Measurements from ENCODE around the gene GJA5. TPM values are rescaled to one million over a fixed set of nuclear protein-coding genes. Genes with fewer than 3 reads are reported as not detected.

Gene GJA5
- not detected for total RNA-seq

GRCh38 chr1:147760481-147761260, at the start of gene GJA5:
TSS of gene GJA5 (minus strand) at chr1:147760602. CDS start at chr1:147759238, 1,364 bp downstream.
- ATAC-seq (no peak), DNase-seq (no peak)
- H3K27me3 Mint-ChIP-seq (ENCODE audit: low read depth): no peaks in the 10 kb centered on the region
- H3K9me3 Mint-ChIP-seq: no peaks in the 10 kb centered on the region
- H3K36me3 Mint-ChIP-seq (ENCODE audit: insufficient read depth): no peaks in the 10 kb centered on the region
- H3K4me1 Mint-ChIP-seq (ENCODE audit: low read depth): peaks cover 34% of the 10 kb centered on the region
- H3K4me3 Mint-ChIP-seq: no peak within 1 kb of the TSS

DNA sequence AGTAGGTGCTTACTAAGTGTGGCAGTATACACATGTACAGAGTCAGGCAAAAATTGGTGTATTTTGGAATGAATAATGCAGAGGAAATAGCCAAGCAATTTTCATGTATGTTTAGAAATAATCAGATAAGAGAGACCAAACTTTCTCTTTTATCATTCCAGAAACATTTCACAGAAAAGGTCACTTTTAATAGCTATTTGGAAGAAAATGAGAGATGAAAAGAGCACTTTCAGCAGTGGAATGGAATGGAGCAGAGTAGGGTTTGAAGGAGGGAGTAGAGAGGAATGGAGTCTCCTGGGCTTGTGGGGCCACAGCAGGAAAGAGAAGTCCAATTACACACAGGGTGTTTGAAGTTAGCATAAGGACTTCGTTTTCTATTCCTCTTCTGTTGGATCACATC, 48.8 kb upstream of the GJA5 start:
- DNase-seq (no peak), ATAC-seq (no peak)
- Mint-ChIP-seq H3K36me3 (ENCODE audit: insufficient read depth) (no peaks in the 10 kb centered on the region), H3K27me3 (ENCODE audit: low read depth) (peaks cover 3% of the 10 kb centered on the region), H3K4me1 (ENCODE audit: low read depth) (no peaks in the 10 kb centered on the region), H3K4me3 (no peak overlapping the region), H3K9me3 (no peaks in the 10 kb centered on the region)

- DNase-seq: no peak
- no peak for ATAC-seq
- Mint-ChIP-seq H3K36me3 (ENCODE audit: insufficient read depth) (no peaks in the 10 kb centered on the region), H3K9me3 (no peaks in the 10 kb centered on the region), H3K4me3 (no peak overlapping the region), H3K4me1 (ENCODE audit: low read depth) (no peaks in the 10 kb centered on the region), H3K27me3 (ENCODE audit: low read depth) (peaks cover 3% of the 10 kb centered on the region)
Measured at GRCh38 chr1:147808025-147808424, 47.6 kb upstream of the GJA5 start.

- H3K4me3 Mint-ChIP-seq: no peak overlapping the region
- H3K9me3 Mint-ChIP-seq: no peaks in the 10 kb centered on the region
- peaks cover 3% of the 10 kb centered on the region for H3K27me3 Mint-ChIP-seq (ENCODE audit: low read depth)
- no peaks in the 10 kb centered on the region for H3K4me1 Mint-ChIP-seq (ENCODE audit: low read depth)
- ATAC-seq: no peak
- H3K36me3 Mint-ChIP-seq (ENCODE audit: insufficient read depth): no peaks in the 10 kb centered on the region
- DNase-seq: no peak
Measured at GRCh38 chr1:147807405-147807804, 47.0 kb upstream of the GJA5 start.

DNA sequence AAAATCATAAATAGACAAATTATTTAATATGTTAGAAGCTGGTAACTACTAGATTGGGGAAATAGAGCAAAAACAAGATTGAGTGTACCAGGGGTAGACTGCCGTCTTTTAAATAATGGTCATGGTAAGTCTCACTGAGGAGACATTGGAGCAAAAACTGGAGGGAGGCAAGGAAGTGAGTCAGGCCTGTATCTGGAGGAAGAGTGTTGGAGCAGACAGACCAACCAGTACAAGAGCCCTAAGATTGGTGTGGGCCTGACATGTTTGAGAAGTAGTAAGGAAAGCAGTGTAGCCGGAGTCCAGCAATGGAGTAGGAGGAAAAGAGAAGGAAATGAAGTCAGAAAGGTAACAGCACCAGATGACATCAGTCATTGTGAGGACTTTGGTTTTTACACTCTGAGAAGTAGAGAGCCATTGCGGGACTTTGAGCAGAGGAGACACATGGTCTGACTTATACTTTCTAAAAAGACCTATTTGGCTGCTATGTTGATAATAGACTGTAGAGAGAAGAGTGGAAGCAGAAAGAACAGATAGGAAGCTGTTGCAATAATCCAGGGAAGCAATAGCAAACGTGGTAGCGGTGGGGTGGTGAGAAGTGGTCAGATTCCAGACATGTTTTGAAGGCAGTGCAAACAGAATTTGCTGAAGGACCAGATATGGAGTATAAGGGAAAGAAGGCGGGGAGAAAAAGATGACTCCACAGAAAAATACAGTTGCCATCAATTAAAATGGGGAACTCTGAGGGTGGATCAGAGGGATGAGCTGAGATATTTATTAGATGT, 44.7 kb upstream of the GJA5 start:
- Mint-ChIP-seq H3K9me3 (no peaks in the 10 kb centered on the region), H3K36me3 (ENCODE audit: insufficient read depth) (no peaks in the 10 kb centered on the region), H3K4me1 (ENCODE audit: low read depth) (no peaks in the 10 kb centered on the region), H3K4me3 (no peak overlapping the region), H3K27me3 (ENCODE audit: low read depth) (peaks cover 3% of the 10 kb centered on the region)
- ATAC-seq (no peak), DNase-seq (no peak)

DNA sequence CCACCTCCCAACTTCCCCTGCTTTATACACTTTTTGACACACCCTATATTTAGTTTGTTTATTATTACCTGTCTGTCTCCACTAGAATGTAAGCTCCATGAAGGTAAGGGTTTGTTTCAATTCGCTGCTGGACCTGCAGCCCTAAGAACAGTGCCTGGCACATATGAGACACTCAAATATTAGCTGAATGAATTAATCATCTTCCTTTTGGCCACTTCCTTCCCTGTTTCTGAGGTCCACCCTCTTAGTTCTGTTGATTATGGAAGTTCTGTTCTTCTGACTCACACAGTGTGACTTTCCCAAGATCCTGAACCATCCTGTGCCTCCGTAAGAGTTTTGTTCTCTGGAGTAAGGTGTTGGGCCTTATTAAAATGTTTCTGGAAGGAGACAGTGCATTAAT, 40.4 kb upstream of the GJA5 start:
- no peaks in the 10 kb centered on the region for H3K4me1 Mint-ChIP-seq (ENCODE audit: low read depth)

GRCh38 chr1:147798731-147799130, 38.3 kb upstream of the GJA5 start:
- no peaks in the 10 kb centered on the region for H3K36me3 Mint-ChIP-seq (ENCODE audit: insufficient read depth)
- peaks cover 2% of the 10 kb centered on the region for H3K27me3 Mint-ChIP-seq (ENCODE audit: low read depth)
- ATAC-seq: no peak
- no peaks in the 10 kb centered on the region for H3K4me1 Mint-ChIP-seq (ENCODE audit: low read depth)
- no peaks in the 10 kb centered on the region for H3K9me3 Mint-ChIP-seq
- H3K4me3 Mint-ChIP-seq: no peak overlapping the region
- no peak for DNase-seq

More for the DNA sequence above, 40.4 kb upstream of the GJA5 start:
- Mint-ChIP-seq H3K36me3 (ENCODE audit: insufficient read depth) (no peaks in the 10 kb centered on the region), H3K4me3 (no peak overlapping the region), H3K9me3 (no peaks in the 10 kb centered on the region), H3K27me3 (ENCODE audit: low read depth) (peaks cover 5% of the 10 kb centered on the region)
- ATAC-seq: no peak
- no peak for DNase-seq

DNA sequence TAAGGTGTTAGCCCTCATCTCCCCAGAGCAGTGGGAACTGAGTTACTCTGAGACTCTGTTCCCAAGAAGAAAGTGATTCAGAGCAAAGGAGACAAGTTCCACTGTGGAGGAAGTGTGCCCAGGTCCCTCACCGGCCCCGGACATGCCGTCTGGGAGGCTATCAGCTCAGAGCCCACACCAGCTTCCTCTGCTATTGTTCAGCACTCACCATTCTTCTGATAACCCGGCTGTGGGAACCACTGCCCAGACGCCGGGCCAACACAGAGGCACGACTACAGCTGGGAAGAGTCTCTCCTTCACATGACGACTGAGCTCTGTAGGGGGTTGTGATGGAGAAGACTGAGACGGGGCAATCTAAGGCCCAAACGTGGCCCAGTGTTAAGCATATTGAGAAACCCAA, 34.2 kb upstream of the GJA5 start:
- Mint-ChIP-seq H3K4me1 (ENCODE audit: low read depth) (no peaks in the 10 kb centered on the region), H3K36me3 (ENCODE audit: insufficient read depth) (no peaks in the 10 kb centered on the region), H3K27me3 (ENCODE audit: low read depth) (peaks cover 2% of the 10 kb centered on the region), H3K9me3 (no peaks in the 10 kb centered on the region), H3K4me3 (no peak overlapping the region)
- ATAC-seq (no peak), DNase-seq (no peak)

- ATAC-seq (no peak), DNase-seq (no peak)
- Mint-ChIP-seq H3K4me3 (no peak overlapping the region), H3K4me1 (ENCODE audit: low read depth) (no peaks in the 10 kb centered on the region), H3K36me3 (ENCODE audit: insufficient read depth) (no peaks in the 10 kb centered on the region), H3K27me3 (ENCODE audit: low read depth) (peaks cover 3% of the 10 kb centered on the region), H3K9me3 (no peaks in the 10 kb centered on the region)
Measured at GRCh38 chr1:147791876-147792275, 31.5 kb upstream of the GJA5 start.

DNA sequence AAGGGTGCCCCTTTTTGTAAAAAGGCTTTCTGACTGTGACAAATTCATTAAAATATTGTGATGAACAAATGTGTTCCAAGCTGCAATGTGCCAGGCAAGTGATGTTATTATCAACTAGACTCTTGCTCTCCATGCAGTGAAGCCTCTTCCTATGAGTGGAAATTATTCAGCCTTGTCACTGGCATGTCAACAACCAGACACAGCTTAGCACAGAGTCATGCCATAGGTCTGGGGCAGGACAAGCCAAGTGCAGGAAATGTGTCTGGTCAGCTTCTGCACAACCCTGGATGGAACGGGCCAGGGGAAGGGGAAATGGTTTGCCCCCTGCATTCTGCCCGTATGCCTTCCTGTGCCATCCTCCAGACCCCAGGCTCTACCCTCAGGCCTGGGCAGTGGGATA, 27.4 kb upstream of the GJA5 start:
- Mint-ChIP-seq H3K4me3 (no peak overlapping the region), H3K27me3 (ENCODE audit: low read depth) (peaks cover 3% of the 10 kb centered on the region), H3K4me1 (ENCODE audit: low read depth) (no peaks in the 10 kb centered on the region), H3K36me3 (ENCODE audit: insufficient read depth) (no peaks in the 10 kb centered on the region), H3K9me3 (no peaks in the 10 kb centered on the region)
- no peak for ATAC-seq
- no peak for DNase-seq

GRCh38 chr1:147786536-147786935, 26.1 kb upstream of the GJA5 start:
- H3K4me3 Mint-ChIP-seq: no peak overlapping the region
- no peaks in the 10 kb centered on the region for H3K9me3 Mint-ChIP-seq
- no peaks in the 10 kb centered on the region for H3K4me1 Mint-ChIP-seq (ENCODE audit: low read depth)
- ATAC-seq (no peak), DNase-seq (no peak)
- peaks cover 3% of the 10 kb centered on the region for H3K27me3 Mint-ChIP-seq (ENCODE audit: low read depth)
- H3K36me3 Mint-ChIP-seq (ENCODE audit: insufficient read depth): no peaks in the 10 kb centered on the region

GRCh38 chr1:147785794-147786506, 25.5 kb upstream of the GJA5 start:
- Mint-ChIP-seq H3K4me3 (no peak overlapping the region), H3K27me3 (ENCODE audit: low read depth) (peaks cover 3% of the 10 kb centered on the region), H3K9me3 (no peaks in the 10 kb centered on the region), H3K36me3 (ENCODE audit: insufficient read depth) (no peaks in the 10 kb centered on the region), H3K4me1 (ENCODE audit: low read depth) (no peaks in the 10 kb centered on the region)
- DNase-seq: no peak
- no peak for ATAC-seq

DNA sequence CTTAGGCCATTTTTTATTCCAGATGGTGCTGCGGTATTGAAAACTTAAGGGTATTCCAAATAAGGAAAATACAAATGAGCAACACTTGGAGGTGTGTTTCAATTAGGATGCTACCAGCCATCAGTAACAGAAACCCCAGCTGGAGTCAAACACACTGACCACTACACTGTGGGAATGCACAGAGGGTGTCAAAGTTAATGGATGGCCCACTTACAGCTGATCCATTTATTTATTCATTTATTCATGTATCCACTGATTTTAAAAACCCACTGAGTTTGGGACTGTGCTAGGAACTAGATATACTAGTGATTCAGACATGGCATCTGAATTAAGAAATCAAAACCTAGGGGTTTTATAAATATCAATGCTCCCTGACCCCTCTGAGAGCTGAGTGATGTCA, 24.5 kb upstream of the GJA5 start:
- Mint-ChIP-seq H3K36me3 (ENCODE audit: insufficient read depth) (no peaks in the 10 kb centered on the region), H3K4me1 (ENCODE audit: low read depth) (no peaks in the 10 kb centered on the region), H3K4me3 (no peak overlapping the region), H3K9me3 (no peaks in the 10 kb centered on the region), H3K27me3 (ENCODE audit: low read depth) (peaks cover 3% of the 10 kb centered on the region)
- DNase-seq (no peak), ATAC-seq (no peak)

GRCh38 chr1:147781056-147781471, 20.7 kb upstream of the GJA5 start:
- H3K9me3 Mint-ChIP-seq: no peaks in the 10 kb centered on the region
- H3K27me3 Mint-ChIP-seq (ENCODE audit: low read depth): peaks cover 2% of the 10 kb centered on the region
- no peaks in the 10 kb centered on the region for H3K4me1 Mint-ChIP-seq (ENCODE audit: low read depth)
- no peak for ATAC-seq
- no peak for DNase-seq
- H3K4me3 Mint-ChIP-seq: no peak overlapping the region
- H3K36me3 Mint-ChIP-seq (ENCODE audit: insufficient read depth): no peaks in the 10 kb centered on the region

All from activated T-cell treated with anti-CD3 and anti-CD28 coated beads, Interleukin-2, amount 50 U/mL, for 4 hours (primary cell).